Measurements from ENCODE around the gene C1QL3.

DNA sequence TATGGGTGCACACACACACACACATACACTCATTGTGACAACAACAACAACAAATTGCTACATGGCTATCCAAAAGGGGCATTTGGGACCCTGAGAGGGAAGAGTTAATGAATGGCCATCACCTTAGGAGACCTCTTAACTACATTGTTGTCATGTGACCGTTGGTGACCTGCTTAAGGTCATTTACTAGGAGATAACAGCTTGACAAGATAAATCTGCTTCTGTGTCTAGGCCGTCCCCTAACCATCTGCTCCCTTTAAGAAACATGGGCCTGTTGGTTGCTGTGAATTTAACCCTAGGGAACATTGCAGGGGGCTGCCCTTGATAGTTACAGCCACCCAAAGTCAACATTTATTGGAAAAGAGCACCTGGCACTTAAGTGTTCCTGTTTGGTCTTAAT is 29.7 kb downstream of the C1QL3 start:
- TF ChIP-seq, protein P1, sequence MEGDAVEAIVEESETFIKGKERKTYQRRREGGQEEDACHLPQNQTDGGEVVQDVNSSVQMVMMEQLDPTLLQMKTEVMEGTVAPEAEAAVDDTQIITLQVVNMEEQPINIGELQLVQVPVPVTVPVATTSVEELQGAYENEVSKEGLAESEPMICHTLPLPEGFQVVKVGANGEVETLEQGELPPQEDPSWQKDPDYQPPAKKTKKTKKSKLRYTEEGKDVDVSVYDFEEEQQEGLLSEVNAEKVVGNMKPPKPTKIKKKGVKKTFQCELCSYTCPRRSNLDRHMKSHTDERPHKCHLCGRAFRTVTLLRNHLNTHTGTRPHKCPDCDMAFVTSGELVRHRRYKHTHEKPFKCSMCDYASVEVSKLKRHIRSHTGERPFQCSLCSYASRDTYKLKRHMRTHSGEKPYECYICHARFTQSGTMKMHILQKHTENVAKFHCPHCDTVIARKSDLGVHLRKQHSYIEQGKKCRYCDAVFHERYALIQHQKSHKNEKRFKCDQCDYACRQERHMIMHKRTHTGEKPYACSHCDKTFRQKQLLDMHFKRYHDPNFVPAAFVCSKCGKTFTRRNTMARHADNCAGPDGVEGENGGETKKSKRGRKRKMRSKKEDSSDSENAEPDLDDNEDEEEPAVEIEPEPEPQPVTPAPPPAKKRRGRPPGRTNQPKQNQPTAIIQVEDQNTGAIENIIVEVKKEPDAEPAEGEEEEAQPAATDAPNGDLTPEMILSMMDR (IDR thresholded peaks at IDR 0.05; ENCODE audit: insufficient read depth, low read depth, low read length) = no peak
- no peak for TF ChIP-seq EZH2 (IDR thresholded peaks at IDR 0.05; ENCODE audit: insufficient read depth, low read length)
